Measurements from ENCODE around the gene GLYATL1B. TPM values are rescaled to one million over a fixed set of nuclear protein-coding genes. Genes with fewer than 3 reads are reported as not detected.
"Not testable (repeated sequence)": the region's sequence is repeated elsewhere in the genome, so short reads cannot be mapped to it uniquely, and the experiment has no call there.

Gene GLYATL1B
- total and polyA plus RNA-seq, 2 of the 8 experiments (the other 6 are each of a cell fraction or from before 2014, with no cell fraction given): not detected

- H2AK5ac ChIP-seq (ENCODE audit: low read depth, low read length); H2BK5ac ChIP-seq (ENCODE audit: low read depth, low read length); H3K9me3 ChIP-seq (ENCODE audit: insufficient read depth in 2 of 2, low read depth in 1 of 2, low read length in 1 of 2); H3K27me3 ChIP-seq (replicated peaks in 1 of 4; ENCODE audit: control insufficient read depth in 3 of 4, extremely low read depth in 1 of 4, insufficient read depth in 3 of 4, low read length in 3 of 4); POLR2A ChIA-PET (ENCODE audit: partially characterized antibody); H3K23ac ChIP-seq (ENCODE audit: insufficient read length); H2AFZ ChIP-seq (ENCODE audit: low read length); H2BK20ac ChIP-seq (ENCODE audit: low read length); H3K27ac ChIP-seq (ENCODE audit: low read depth, low read length); H2BK15ac ChIP-seq (ENCODE audit: low read length); H3K23me2 ChIP-seq (ENCODE audit: low read depth, low read length); H2BK12ac ChIP-seq (ENCODE audit: low read depth, low read length); H3K18ac ChIP-seq (ENCODE audit: extremely low read depth, low read length); H2BK120ac ChIP-seq (replicated peaks; ENCODE audit: low read depth, low read length); H3K4ac ChIP-seq (replicated peaks; ENCODE audit: insufficient read length, low read depth, low read length); H3K4me3 ChIP-seq (ENCODE audit: extremely low read depth in 1 of 4, insufficient read depth in 2 of 4, low read depth in 3 of 4, low read length in 4 of 4); H4K91ac ChIP-seq (replicated peaks; ENCODE audit: insufficient read length, low read length); H3K56ac ChIP-seq (replicated peaks; ENCODE audit: insufficient read length, low read depth, low read length); H3K36me3 ChIP-seq (ENCODE audit: control insufficient read depth in 2 of 4, insufficient read depth in 4 of 4, low read length in 3 of 4); H4K20me1 ChIP-seq (replicated peaks in 1 of 2; ENCODE audit: control insufficient read depth in 1 of 2, insufficient read depth in 2 of 2, low read length in 2 of 2); H3K79me2 ChIP-seq (ENCODE audit: control insufficient read depth in 1 of 2, insufficient read depth in 2 of 2, low read length in 2 of 2); H4K5ac ChIP-seq (ENCODE audit: insufficient read length, low read depth, low read length); H3K14ac ChIP-seq (ENCODE audit: insufficient read length); H4K8ac ChIP-seq (ENCODE audit: extremely low read depth, insufficient read depth, low read length); H3K79me1 ChIP-seq (ENCODE audit: low read depth, low read length); H3K9ac ChIP-seq (replicated peaks in 1 of 4; ENCODE audit: extremely low read depth in 1 of 4, low read depth in 3 of 4, low read length in 3 of 4); H3K4me2 ChIP-seq (ENCODE audit: insufficient read depth in 1 of 2, low read depth in 2 of 2, low read length in 2 of 2); H3K4me1 ChIP-seq (replicated peaks in 1 of 4; ENCODE audit: control insufficient read depth in 3 of 4, insufficient read depth in 4 of 4, low read length in 3 of 4); DNase-seq (ENCODE audit: low read depth in 1 of 2, low spot score in 2 of 2): not testable (repeated sequence)
- 92% methylated on average over 14 of the region's 14 CpGs; no CpG with 5 or more reads in 1 of the 2 experiments for WGBS, 2 experiments (ENCODE audit: extremely low coverage in 1 of 2, insufficient coverage in 1 of 2, insufficient read length in 1 of 2, insufficient replicate concordance in 2 of 2, low coverage in 1 of 2, low lambda C conversion rate in 2 of 2, missing lambda C conversion rate in 1 of 2)
- FAIRE-seq: peak; percentile 75
- CTCF ChIA-PET (ENCODE audit: partially characterized antibody): interaction anchor here (1.1 to 3.5 kb wide), 5 partner anchors 11 to 163 kb away, joined by 3 to 17 read pairs (median 3); no protein-coding TSS in a partner anchor
Observed at GRCh38 chr11:59063996-59064727, 21.9 kb upstream of the GLYATL1B start.

Measured in H1 (cell line).